Activated T-cell treated with anti-CD3 and anti-CD28 coated beads for 24 hours (primary cell): ENCODE measurements around the gene PMEPA1.

Source experiments
- DNase-seq: peaks from one replicate; pipeline ENCODE4 v3.0.0-alpha.2; 2020; ENCODE audit warnings: low read depth

The PMEPA1 gene

DNA sequence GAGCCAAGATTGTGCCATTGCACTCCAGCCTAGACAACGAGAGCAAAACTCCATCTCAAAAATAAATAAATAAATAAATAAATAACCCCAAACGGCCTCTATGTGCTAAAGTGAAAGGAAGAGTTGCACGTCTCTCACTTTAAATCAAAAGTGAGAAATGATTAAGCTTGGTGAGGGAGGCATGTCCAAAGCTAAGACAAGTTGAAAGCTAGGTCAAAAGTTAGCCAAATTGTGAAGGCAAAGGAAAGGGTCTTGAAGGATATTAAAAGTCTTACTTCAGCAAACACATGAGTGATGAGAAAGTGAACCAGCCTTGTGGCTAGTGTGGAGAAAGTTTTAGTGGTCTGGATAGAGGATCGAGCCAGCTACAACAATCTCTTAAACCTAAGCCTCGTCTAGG lies 103.9 kb downstream of the PMEPA1 start:
- DNase-seq, result no peak

DNA sequence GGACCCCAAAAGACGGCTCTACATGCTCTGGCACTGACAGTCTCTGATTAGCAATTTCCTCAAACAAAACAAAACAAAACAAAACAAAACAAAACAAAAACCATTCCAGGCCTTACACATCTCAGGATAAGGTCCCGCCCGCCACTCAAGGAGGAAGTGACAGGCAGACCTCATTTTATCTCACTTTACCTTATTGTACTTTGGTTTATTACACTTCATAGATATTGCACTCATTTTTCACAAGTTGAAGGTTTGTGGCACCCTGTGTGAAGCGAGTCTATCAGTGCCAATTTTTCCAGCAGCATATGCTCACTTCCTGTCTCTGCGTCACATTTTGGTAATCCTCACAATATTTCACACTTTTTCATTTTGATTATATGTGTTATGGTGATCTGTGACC lies 104.8 kb downstream of the PMEPA1 start:
- no peak for DNase-seq

DNA sequence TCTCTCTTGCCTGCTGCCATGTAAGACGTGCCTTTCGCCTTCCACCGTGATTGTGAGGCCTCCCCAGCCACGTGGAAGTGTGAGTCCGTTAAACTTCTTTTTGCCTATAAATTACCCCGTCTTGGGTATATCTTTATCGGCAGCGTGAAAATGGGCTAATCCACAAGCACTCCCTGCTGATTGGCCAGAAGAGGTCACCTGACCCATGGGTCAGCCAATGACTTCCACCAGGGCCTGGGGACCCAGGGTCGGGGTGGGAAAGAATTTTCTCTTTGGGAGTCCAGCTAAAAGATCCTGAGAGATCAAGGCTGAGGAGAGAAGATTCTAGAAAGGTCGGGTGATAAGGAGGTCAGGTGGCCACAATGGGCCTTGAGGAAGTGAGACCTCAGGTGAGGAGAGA lies 106.7 kb downstream of the PMEPA1 start:
- no peak for DNase-seq

DNA sequence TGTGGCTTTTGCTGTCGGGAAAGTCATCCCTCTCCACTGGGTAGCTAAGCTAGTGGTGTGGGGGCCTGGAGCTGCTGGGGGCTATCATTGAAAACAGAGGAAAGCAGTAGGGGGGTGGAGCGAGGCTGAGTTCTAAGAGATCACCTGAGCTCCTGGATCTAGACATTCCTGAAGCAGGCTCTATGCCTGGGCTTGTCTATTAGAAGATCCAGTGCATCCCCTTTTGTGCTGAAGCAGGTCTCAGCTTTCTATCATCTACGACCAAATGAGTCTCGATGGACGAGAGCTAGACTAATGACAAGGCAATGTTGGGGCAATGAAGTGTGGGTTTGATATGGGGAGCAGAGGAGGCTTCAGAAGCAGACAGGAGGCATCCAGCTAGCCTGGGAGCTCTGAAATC lies 108.1 kb downstream of the PMEPA1 start:
- DNase-seq, result no peak

DNA sequence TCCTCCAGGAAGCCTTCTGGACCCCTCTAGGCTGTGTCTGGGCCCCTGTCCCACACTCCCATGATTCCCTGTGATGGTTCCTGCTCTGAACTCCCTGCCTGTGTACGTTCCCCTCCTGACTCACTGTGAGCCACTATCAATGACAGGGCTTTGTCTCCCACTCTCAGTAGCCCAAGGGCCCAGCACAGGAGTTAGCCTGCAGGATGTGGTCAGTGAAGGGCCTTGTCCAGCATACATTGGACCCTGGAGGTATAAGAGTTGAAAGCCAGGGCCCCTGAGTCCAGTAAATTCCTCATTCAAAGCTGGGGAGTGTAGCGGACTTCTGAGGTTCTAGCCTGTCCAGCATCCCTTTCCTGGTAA lies 108.6 kb downstream of the PMEPA1 start:
- DNase-seq, result no peak

DNA sequence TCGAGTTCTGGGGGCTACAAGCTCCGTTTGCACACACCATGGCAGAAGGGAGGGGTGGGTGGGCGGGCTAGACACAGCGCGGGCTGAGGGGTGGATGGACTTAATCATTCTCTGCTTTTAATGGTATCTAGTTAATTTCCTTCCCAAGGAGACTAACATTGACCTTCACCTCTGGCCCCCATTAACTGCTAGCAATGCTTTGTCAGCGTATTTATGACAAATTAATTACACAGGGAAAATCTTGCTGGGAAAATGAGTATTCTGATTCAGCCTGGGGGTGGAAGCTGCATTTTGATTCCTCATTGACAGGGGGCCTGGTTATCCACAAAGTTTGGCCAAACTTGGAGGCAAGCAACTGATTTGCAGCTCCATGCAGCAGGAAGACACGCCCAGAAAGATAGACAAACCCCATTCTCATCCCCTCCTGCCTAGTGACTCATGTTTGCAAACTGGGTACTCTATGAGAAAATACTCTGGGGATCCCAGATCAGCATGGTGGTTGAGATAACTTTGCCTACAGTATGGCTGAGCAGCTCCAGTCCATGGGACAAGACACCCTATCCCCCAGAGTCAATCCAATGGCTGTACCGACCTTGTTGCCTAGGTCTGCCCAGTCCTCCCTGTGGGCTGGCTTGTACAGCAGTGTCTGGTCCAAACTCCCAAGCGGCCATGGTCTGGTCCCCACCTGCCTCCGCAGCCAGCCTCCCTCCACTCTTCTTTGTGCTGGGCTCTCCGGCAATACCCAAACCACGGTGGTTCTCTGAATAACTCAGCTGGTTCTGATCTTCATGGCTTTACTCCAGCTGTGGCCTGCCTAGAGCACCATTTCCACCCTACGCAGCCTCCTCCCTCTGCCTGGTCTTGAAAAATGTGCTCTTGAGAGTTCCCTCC lies 109.2 kb downstream of the PMEPA1 start:
- no peak for DNase-seq

DNA sequence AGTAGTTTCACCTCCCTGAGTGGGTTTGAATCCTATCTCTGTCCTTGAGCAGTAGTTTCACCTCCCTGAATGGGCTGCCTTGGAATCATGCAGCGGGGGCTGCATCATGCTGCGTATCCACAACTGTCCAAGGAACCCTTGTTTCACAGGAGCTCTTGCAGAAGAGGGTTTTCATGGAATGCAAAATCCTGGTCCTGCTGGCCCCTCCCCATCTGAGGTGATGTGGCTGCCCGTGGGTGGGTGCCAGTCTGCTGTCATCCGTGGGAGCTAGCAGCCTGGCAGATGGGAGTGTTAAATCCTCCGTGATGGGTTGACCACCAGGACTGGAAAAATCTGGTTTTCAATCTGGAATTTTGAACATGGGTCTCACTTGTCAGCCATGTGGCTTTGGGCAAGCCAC lies 111.3 kb downstream of the PMEPA1 start:
- no peak for DNase-seq
